ENCODE data around the gene RAB27A.

Gene RAB27A

GRCh38 chr15:55196458-55197361 is 92.9 kb downstream of the RAB27A start, which contains the start of gene RSL24D1:
Gene RSL24D1 (minus strand): TSS chr15:55196941. CDS start chr15:55196890, 51 bp downstream.
- in situ Hi-C loops (cut with MboI; ENCODE audit: low pct_unique_long_range_greater_than_20kb, low sequenced_read_pairs, unreplicated experiment): no loop called here
- TF ChIP-seq CTCF (IDR thresholded peaks at IDR 0.05; ENCODE audit: extremely low read depth, insufficient read depth, missing control alignments): peak; percentile 33
- DNase-seq (ENCODE audit: low spot score): peak; percentile 88

GRCh38 chr15:55195996-55196395 is 93.6 kb downstream of the RAB27A start:
- no peak for TF ChIP-seq CTCF (IDR thresholded peaks at IDR 0.05; ENCODE audit: extremely low read depth, insufficient read depth, missing control alignments)
- no peak for DNase-seq (ENCODE audit: low spot score)
- in situ Hi-C loops (cut with MboI; ENCODE audit: low pct_unique_long_range_greater_than_20kb, low sequenced_read_pairs, unreplicated experiment): no loop called here

- in situ Hi-C loops (cut with MboI; ENCODE audit: low pct_unique_long_range_greater_than_20kb, low sequenced_read_pairs, unreplicated experiment): no loop called here
- DNase-seq (ENCODE audit: low spot score): no peak
- no peak for TF ChIP-seq CTCF (IDR thresholded peaks at IDR 0.05; ENCODE audit: extremely low read depth, insufficient read depth, missing control alignments)
These were observed 95.4 kb downstream of the RAB27A start for GRCh38 chr15:55194256-55194655.

- in situ Hi-C loops (cut with MboI; ENCODE audit: low pct_unique_long_range_greater_than_20kb, low sequenced_read_pairs, unreplicated experiment): no loop called here
- DNase-seq (ENCODE audit: low spot score): no peak
- no peak for TF ChIP-seq CTCF (IDR thresholded peaks at IDR 0.05; ENCODE audit: extremely low read depth, insufficient read depth, missing control alignments)
These were observed 103.3 kb downstream of the RAB27A start for GRCh38 chr15:55186331-55186730.

- no peak for DNase-seq (ENCODE audit: low spot score)
- TF ChIP-seq CTCF (IDR thresholded peaks at IDR 0.05; ENCODE audit: extremely low read depth, insufficient read depth, missing control alignments): no peak
- in situ Hi-C loops (cut with MboI; ENCODE audit: low pct_unique_long_range_greater_than_20kb, low sequenced_read_pairs, unreplicated experiment): no loop called here
These were observed 105.9 kb downstream of the RAB27A start for GRCh38 chr15:55183679-55184078.

- TF ChIP-seq CTCF (IDR thresholded peaks at IDR 0.05; ENCODE audit: extremely low read depth, insufficient read depth, missing control alignments): no peak
- in situ Hi-C loops (cut with MboI; ENCODE audit: low pct_unique_long_range_greater_than_20kb, low sequenced_read_pairs, unreplicated experiment): no loop called here
- DNase-seq (ENCODE audit: low spot score): no peak
These were observed 110.5 kb downstream of the RAB27A start for GRCh38 chr15:55179141-55179540.

Measured in GM13977 (cell line).